Measurements from ENCODE around the gene FAM47E.
"Not testable (repeated sequence)": the region's sequence is repeated elsewhere in the genome, so short reads cannot be mapped to it uniquely, and the experiment has no call there.

FAM47E gene

GRCh38 chr4:76232681-76233080, 18.8 kb upstream of the FAM47E start:
- DNase-seq: no peak

- DNase-seq: no peak
Observed at GRCh38 chr4:76233083-76233482, 18.4 kb upstream of the FAM47E start.

- no peak for DNase-seq
Observed at GRCh38 chr4:76233529-76233928, 18.0 kb upstream of the FAM47E start.

GRCh38 chr4:76233967-76234678, 17.4 kb upstream of the FAM47E start:
- peak; percentile 54 for DNase-seq

GRCh38 chr4:76234679-76235044, 16.9 kb upstream of the FAM47E start:
- no peak for DNase-seq

GRCh38 chr4:76235407-76235806, 16.1 kb upstream of the FAM47E start:
- DNase-seq: no peak

GRCh38 chr4:76235915-76236314, 15.6 kb upstream of the FAM47E start:
- no peak for DNase-seq

- no peak for DNase-seq
Observed at GRCh38 chr4:76238236-76238635, 13.3 kb upstream of the FAM47E start.

GRCh38 chr4:76238701-76239100, 12.8 kb upstream of the FAM47E start:
- no peak for DNase-seq

- no peak for DNase-seq
Observed at GRCh38 chr4:76240236-76240635, 11.3 kb upstream of the FAM47E start.

- not testable (repeated sequence) for DNase-seq
Observed at GRCh38 chr4:76243877-76244276, 7.6 kb upstream of the FAM47E start.

GRCh38 chr4:76246025-76246424, 5.5 kb upstream of the FAM47E start:
- no peak for DNase-seq

GRCh38 chr4:76246852-76247251, 4.7 kb upstream of the FAM47E start:
- DNase-seq: no peak

GRCh38 chr4:76250962-76251361, 559 bp upstream of the FAM47E start:
- no peak for DNase-seq

- no peak for DNase-seq
Observed at GRCh38 chr4:76252271-76252653, 741 bp downstream of the FAM47E start.

GRCh38 chr4:76253511-76253910, 2.0 kb downstream of the FAM47E start:
- DNase-seq: no peak

- no peak for DNase-seq
Observed at GRCh38 chr4:76256032-76256431, 4.5 kb downstream of the FAM47E start.

- DNase-seq: no peak
Observed at GRCh38 chr4:76256968-76257367, 5.4 kb downstream of the FAM47E start.

GRCh38 chr4:76257824-76258223, 6.3 kb downstream of the FAM47E start:
- no peak for DNase-seq

GRCh38 chr4:76260571-76260970, 9.1 kb downstream of the FAM47E start:
- DNase-seq: no peak

GRCh38 chr4:76265631-76266218, 14.2 kb downstream of the FAM47E start:
- no peak for DNase-seq

GRCh38 chr4:76266627-76267026, 15.1 kb downstream of the FAM47E start:
- DNase-seq: no peak

GRCh38 chr4:76267811-76268210, 16.3 kb downstream of the FAM47E start:
- no peak for DNase-seq

- no peak for DNase-seq
Observed at GRCh38 chr4:76270244-76271175, 19.0 kb downstream of the FAM47E start.
